Lung (tissue), 12 donors: Measurements from ENCODE around the gene UBN1. TPM values are rescaled to one million over a fixed set of nuclear protein-coding genes. Genes with fewer than 3 reads are reported as not detected.

Experiments used
- ATAC-seq: fragments of 200-7000 bp; cut with Tn5 transposase; one replicate; pipeline ENCODE4 v1.9.1; 2020; ENCODE audit warnings: moderate number of reproducible peaks; ENCODE audit not compliant: insufficient read depth, low FRiP score
- DNase-seq, 3 donors: peaks; one replicate each; pipeline ENCODE4 v3.0.0-alpha.2; 2013 to 2017
- H3K27ac ChIP-seq, 2 donors: one replicate each; pipeline ENCODE4 v1.5.1; 2013; ENCODE audit warnings: mild to moderate bottlenecking in 2 of 2, moderate library complexity in 2 of 2, control low read depth in 1 of 2, inconsistent platforms in 1 of 2, low read depth in 1 of 2, low read length in 1 of 2
- H3K27me3 ChIP-seq, 3 donors: one replicate each; pipeline ENCODE4 v1.5.1; 2013; ENCODE audit warnings: low read length in 2 of 3; ENCODE audit not compliant: control insufficient read depth in 3 of 3, insufficient read depth in 3 of 3
- H3K36me3 ChIP-seq, 4 donors: one replicate each; pipeline ENCODE4 v1.5.1; 2013; ENCODE audit warnings: low read length in 4 of 4, mild to moderate bottlenecking in 1 of 4, moderate library complexity in 1 of 4; ENCODE audit not compliant: control insufficient read depth in 4 of 4, insufficient read depth in 4 of 4
- H3K4me1 ChIP-seq, 5 donors: one replicate each; pipeline ENCODE4 v1.5.1; 2013; ENCODE audit warnings: low read length in 5 of 5, mild to moderate bottlenecking in 2 of 5, moderate library complexity in 1 of 5; ENCODE audit not compliant: control insufficient read depth in 5 of 5, insufficient read depth in 5 of 5
- H3K4me3 ChIP-seq: one replicate; pipeline ENCODE4 v1.5.1; 2013; ENCODE audit warnings: mild to moderate bottlenecking, control low read depth, moderate library complexity
- H3K9ac ChIP-seq, 2 donors: one replicate each; pipeline ENCODE4 v1.5.1; 2013; ENCODE audit warnings: low read length in 2 of 2, control low read depth in 1 of 2; ENCODE audit not compliant: insufficient read depth in 1 of 2
- H3K9me3 ChIP-seq, 4 donors: one replicate each; pipeline ENCODE4 v1.5.1; 2013; ENCODE audit warnings: low read length in 3 of 4, mild to moderate bottlenecking in 1 of 4, moderate library complexity in 1 of 4; ENCODE audit not compliant: control insufficient read depth in 4 of 4, insufficient read depth in 3 of 4
- WGBS, 2 donors: extraction: QIAGEN DNeasy Blood & Tissue Kit; methylation state at CpG; one replicate each; pipeline ENCODE4 v1.1.7; 2013; 5-methylcytosine and 5-hydroxymethylcytosine counted together
- polyA plus RNA-seq, 2 donors: library from polyadenylated mRNA; stranded (reverse); fragments of 200-250 nt; gene quantifications; one replicate each; pipeline ENCODE4 v1.2.1, GENCODE V29; 2013
- total RNA-seq, 2 donors: library from RNA; depleted of rRNA in 1 of 2; stranded (reverse); fragments of >200 nt in 1 of 2; gene quantifications; one replicate each; pipeline ENCODE4 v1.2.1, GENCODE V29; 2014 to 2021
- TF ChIP-seq, protein P1 (sequence below): IDR thresholded peaks from 2 replicates; pipeline ENCODE4 v1.5.1; 2012; ENCODE audit warnings: mild to moderate bottlenecking; ENCODE audit errors: control extremely low read depth, extremely low read depth
- donor health status: control.
- donor health status: control.
- donor health status: Bipolar disorder and iron deficiency.
- donor health status: healthy.
- donor health status: DM: yes; HTN: yes; CAD: no.

Gene UBN1
- total and polyA plus RNA-seq, 4 donors: 13.3 to 37.8 (median 19.9) TPM

DNA sequence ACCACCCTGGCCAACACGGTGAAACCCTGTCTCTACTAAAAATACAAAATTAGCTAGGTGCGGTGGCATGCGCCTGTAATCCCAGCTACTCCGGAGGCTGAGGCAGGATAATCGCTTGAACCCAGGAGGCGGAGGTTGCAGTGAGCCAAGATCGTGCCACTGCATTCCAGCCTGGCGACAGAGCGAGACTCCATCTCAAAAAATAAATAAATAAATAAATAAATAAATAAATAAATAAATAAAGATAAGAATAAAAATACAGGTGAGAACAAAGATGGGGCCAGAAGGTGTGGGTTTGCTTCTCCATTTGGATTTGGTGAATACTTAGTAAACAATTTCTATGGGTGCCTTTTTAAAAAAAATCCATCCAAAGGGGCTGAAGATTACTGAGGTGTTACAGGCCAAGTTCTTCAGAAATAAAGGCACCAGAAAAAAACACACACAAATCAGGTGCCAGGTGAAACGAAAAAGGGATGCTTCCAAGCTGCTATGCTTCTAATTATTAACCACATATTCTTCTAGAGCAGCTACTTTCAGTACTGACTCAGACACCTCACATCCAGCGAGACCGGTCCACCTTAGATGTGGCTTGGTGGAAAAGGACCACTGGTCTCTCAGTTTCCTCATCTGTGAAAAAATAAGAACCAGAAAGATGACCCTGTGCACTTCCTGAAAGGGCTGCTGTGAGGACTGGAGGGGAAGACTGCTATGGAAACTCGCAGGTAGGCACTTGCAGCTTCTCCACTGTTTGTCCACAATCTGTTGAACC is 9.4 kb upstream of the UBN1 start:
- WGBS, 2 donors: 86 to 95% methylated on average over 13 of the region's 13 CpGs
- H3K4me1 ChIP-seq: peaks cover 0 to 5% (median 0%) of the 10 kb centered on the region in 5 donors
- TF ChIP-seq, protein P1, sequence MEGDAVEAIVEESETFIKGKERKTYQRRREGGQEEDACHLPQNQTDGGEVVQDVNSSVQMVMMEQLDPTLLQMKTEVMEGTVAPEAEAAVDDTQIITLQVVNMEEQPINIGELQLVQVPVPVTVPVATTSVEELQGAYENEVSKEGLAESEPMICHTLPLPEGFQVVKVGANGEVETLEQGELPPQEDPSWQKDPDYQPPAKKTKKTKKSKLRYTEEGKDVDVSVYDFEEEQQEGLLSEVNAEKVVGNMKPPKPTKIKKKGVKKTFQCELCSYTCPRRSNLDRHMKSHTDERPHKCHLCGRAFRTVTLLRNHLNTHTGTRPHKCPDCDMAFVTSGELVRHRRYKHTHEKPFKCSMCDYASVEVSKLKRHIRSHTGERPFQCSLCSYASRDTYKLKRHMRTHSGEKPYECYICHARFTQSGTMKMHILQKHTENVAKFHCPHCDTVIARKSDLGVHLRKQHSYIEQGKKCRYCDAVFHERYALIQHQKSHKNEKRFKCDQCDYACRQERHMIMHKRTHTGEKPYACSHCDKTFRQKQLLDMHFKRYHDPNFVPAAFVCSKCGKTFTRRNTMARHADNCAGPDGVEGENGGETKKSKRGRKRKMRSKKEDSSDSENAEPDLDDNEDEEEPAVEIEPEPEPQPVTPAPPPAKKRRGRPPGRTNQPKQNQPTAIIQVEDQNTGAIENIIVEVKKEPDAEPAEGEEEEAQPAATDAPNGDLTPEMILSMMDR: no peak
- no peak overlapping the region for H3K27ac ChIP-seq
- no peak for DNase-seq
- H3K9ac ChIP-seq: no peak overlapping the region
- H3K36me3 ChIP-seq: peaks cover 19 to 45% (median 33%) of the 10 kb centered on the region in 4 donors
- no peaks in the 10 kb centered on the region for H3K9me3 ChIP-seq
- ATAC-seq: no peak
- H3K4me3 ChIP-seq: no peak overlapping the region
- H3K27me3 ChIP-seq: no peaks in the 10 kb centered on the region

DNA sequence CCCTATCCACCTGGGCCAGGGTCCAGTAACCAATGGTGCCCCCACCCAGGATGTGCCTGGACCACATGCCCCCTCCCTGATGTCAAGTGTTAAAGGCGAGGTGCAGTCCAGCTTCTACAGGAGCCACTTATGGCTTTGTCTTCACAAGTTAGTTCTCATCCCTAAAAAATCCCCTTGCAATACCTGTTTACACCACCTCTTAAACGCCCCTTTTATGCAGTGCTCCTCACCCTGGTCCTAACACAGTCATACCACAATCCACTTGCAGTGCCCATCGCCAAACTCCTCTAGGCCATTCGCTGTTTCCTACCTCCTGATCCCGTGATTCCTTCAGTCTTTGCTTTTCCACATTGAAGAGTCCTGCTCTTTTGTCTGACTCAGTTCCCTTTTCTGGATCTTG is 7.3 kb upstream of the UBN1 start:
- Histone ChIP-seq H3K36me3 (peaks cover 23 to 49% (median 44%) of the 10 kb centered on the region in 4 donors), H3K4me1 (peaks cover 0 to 5% (median 0%) of the 10 kb centered on the region in 5 donors), H3K9ac (no peak overlapping the region), H3K27me3 (no peaks in the 10 kb centered on the region), H3K4me3 (no peak overlapping the region), H3K9me3 (no peaks in the 10 kb centered on the region), H3K27ac (no peak overlapping the region)
- WGBS, 2 donors: 88 to 93% methylated on average over 5 of the region's 5 CpGs
- ATAC-seq: no peak
- TF ChIP-seq, protein P1: no peak
- DNase-seq: no peak

DNA sequence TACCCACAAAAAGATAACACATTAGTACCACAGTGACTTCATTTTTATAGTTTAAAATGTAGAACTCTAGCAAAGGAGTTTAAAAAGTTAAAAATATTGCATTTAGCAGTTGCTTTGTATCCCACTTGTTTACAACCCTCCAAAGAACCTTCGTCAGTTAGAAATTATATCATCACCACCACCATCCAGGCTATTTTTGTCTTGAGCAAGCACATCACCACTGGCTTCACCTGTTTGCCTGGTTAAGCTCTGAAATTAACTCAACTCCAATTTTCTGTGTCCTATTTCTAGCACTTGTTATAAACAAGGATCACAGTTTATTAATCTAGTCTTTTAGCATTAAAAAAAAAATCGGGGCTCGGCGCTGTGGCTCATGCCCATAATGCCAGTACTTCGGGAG is 6.3 kb upstream of the UBN1 start:
- peaks cover 23 to 54% (median 42%) of the 10 kb centered on the region in 4 donors for H3K36me3 ChIP-seq
- no peaks in the 10 kb centered on the region for H3K27me3 ChIP-seq
- 77 to 78% methylated on average over 5 of the region's 5 CpGs for WGBS, 2 donors
- DNase-seq: no peak
- no peak overlapping the region for H3K4me3 ChIP-seq
- peaks cover 0 to 12% (median 6%) of the 10 kb centered on the region in 5 donors for H3K4me1 ChIP-seq
- no peak overlapping the region for H3K9ac ChIP-seq
- H3K9me3 ChIP-seq: no peaks in the 10 kb centered on the region
- TF ChIP-seq, protein P1: no peak
- H3K27ac ChIP-seq: no peak overlapping the region
- no peak for ATAC-seq
